GM23248 (cell line): ENCODE data around the gene CNTROB.

Experiments used
- EZH2 ChIP-seq: fragments of 200-600 bp; sonication (generic); IDR thresholded peaks from 2 replicates; pipeline ENCODE4 v1.6.1; 2018; ENCODE audit warnings: antibody characterized with exemption, mild to moderate bottlenecking; ENCODE audit not compliant: insufficient read depth, poor library complexity, severe bottlenecking
- EZH2phosphoT487 ChIP-seq: fragments of 200-600 bp; sonication (generic); IDR thresholded peaks from 2 replicates; pipeline ENCODE4 v1.6.1; 2018; ENCODE audit warnings: antibody characterized with exemption, moderate library complexity, mild to moderate bottlenecking, low read depth; ENCODE audit not compliant: insufficient read depth

DNA sequence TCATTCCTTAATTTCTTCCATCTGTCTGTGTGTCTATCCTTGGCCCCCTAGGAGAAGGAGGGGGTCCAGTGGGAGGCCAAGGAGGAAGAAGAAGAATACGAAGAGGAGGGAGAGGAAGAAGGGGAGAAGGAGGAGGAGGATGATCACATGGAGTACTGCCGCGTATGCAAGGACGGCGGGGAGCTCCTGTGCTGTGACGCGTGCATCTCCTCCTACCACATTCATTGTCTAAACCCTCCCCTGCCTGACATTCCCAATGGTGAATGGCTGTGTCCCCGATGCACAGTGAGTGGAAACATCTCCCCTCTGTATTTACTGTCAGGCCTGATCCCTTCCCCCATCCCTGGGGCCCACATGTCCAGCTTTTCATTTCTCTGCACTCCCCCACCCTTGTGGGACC is 37.1 kb upstream of the CNTROB start:
- TF ChIP-seq EZH2phosphoT487: no peak
- no peak for TF ChIP-seq EZH2
